HEK293 (cell line): Measurements from ENCODE around the gene NANOGP8.

Experiments
- CTCF ChIA-PET: fragments of 350-600 bp; formaldehyde crosslinking; extraction: SDS; loops from one replicate; lab custom pipeline; 2021; ENCODE audit warnings: antibody characterized with exemption; lab: Yijun Ruan, JAX
- POLR2A ChIA-PET: fragments of 300-600 bp; formaldehyde crosslinking; extraction: SDS; loops from one replicate; lab custom pipeline; 2020; ENCODE audit warnings: antibody characterized with exemption, inconsistent platforms; lab: Yijun Ruan, JAX
- H3K27ac ChIP-seq: fragments of 200-500 bp; sonication (Bioruptor generic); 2 replicates; pipeline ENCODE4 v1.5.1; 2014; ENCODE audit warnings: low read depth, low read length, control low read depth, inconsistent platforms; ENCODE audit errors: extremely low read depth
- H3K36me3 ChIP-seq, 2 experiments: fragments of 200-500 bp in 1 of 2; sonication (Bioruptor generic) in 1 of 2; 1 replicate in 1 of 2; 2 replicates in 1 of 2; pipeline ENCODE4 v1.5.1; 2014 to 2017; ENCODE audit warnings: inconsistent platforms in 2 of 2, low read length in 2 of 2; ENCODE audit not compliant: control insufficient read depth in 2 of 2, insufficient read depth in 1 of 2
- H3K4me1 ChIP-seq: fragments of 200-500 bp; sonication (Bioruptor generic); 2 replicates; pipeline ENCODE4 v1.5.1; 2014; ENCODE audit warnings: mild to moderate bottlenecking, low read length, inconsistent platforms; ENCODE audit not compliant: control insufficient read depth, insufficient read depth
- H3K4me3 ChIP-seq: 2 replicates; pipeline ENCODE4 v1.5.1; 2011; ENCODE audit warnings: low read depth, mild to moderate bottlenecking, control low read depth, low read length, moderate library complexity
- H3K9me3 ChIP-seq: fragments of 200-500 bp; sonication (Bioruptor generic); 2 replicates; pipeline ENCODE4 v1.5.1; 2014; ENCODE audit warnings: low read depth, low read length, inconsistent platforms; ENCODE audit not compliant: control insufficient read depth, insufficient read depth
- SP2 ChIP-seq: fragments of 450-650 bp; formaldehyde crosslinking; IDR thresholded peaks from 2 replicates; pipeline ENCODE4 v1.5.1; 2016; ENCODE audit warnings: missing biosample characterization, missing genetic modification characterization
- SP7 ChIP-seq: fragments of 450-650 bp; formaldehyde crosslinking; IDR thresholded peaks from 2 replicates; pipeline ENCODE4 v1.5.1; 2016; ENCODE audit warnings: missing biosample characterization, missing genetic modification characterization
- TRIM28 ChIP-seq: IDR thresholded peaks from 2 replicates; pipeline ENCODE4 v1.6.1; 2011; ENCODE audit warnings: low read length, control low read depth, borderline replicate concordance
- ZFHX2 ChIP-seq: fragments of 450-650 bp; formaldehyde crosslinking; conservative IDR thresholded peaks from 2 replicates; pipeline ENCODE4 v1.5.1; 2016; ENCODE audit warnings: missing biosample characterization, missing genetic modification characterization
- ZFP41 ChIP-seq: fragments of 450-650 bp; formaldehyde crosslinking; IDR thresholded peaks from 2 replicates; pipeline ENCODE4 v1.5.1; 2016; ENCODE audit warnings: missing biosample characterization, missing genetic modification characterization, borderline replicate concordance
- ZNF138 ChIP-seq: fragments of 450-650 bp; formaldehyde crosslinking; IDR thresholded peaks from 2 replicates; pipeline ENCODE4 v1.5.1; 2016; ENCODE audit warnings: missing biosample characterization, missing genetic modification characterization, borderline replicate concordance
- ZNF146 ChIP-seq: fragments of 450-650 bp; formaldehyde crosslinking; IDR thresholded peaks from 2 replicates; pipeline ENCODE4 v1.5.1; 2016; ENCODE audit warnings: missing biosample characterization, missing genetic modification characterization
- ZNF24 ChIP-seq: fragments of 450-650 bp; formaldehyde crosslinking; IDR thresholded peaks from 2 replicates; pipeline ENCODE4 v1.5.1; 2016; ENCODE audit warnings: missing biosample characterization, missing genetic modification characterization
- ZNF280D ChIP-seq: fragments of 450-650 bp; formaldehyde crosslinking; IDR thresholded peaks from 2 replicates; pipeline ENCODE4 v1.5.1; 2016; ENCODE audit warnings: missing biosample characterization, missing genetic modification characterization
- ZNF335 ChIP-seq: fragments of 450-650 bp; formaldehyde crosslinking; conservative IDR thresholded peaks from 2 replicates; pipeline ENCODE4 v1.5.1; 2016; ENCODE audit warnings: missing biosample characterization, missing genetic modification characterization
- ZNF366 ChIP-seq: fragments of 450-650 bp; formaldehyde crosslinking; conservative IDR thresholded peaks from 2 replicates; pipeline ENCODE4 v1.5.1; 2016; ENCODE audit warnings: missing biosample characterization, missing genetic modification characterization
- ZNF37A ChIP-seq: fragments of 450-650 bp; IDR thresholded peaks from 2 replicates; pipeline ENCODE4 v1.5.1; 2018; ENCODE audit warnings: missing biosample characterization, missing genetic modification characterization
- ZNF530 ChIP-seq: fragments of 450-650 bp; formaldehyde crosslinking; IDR thresholded peaks from 2 replicates; pipeline ENCODE4 v1.5.1; 2016; ENCODE audit warnings: low read depth, missing biosample characterization, missing genetic modification characterization
- ZNF610 ChIP-seq: fragments of 450-650 bp; formaldehyde crosslinking; IDR thresholded peaks from 2 replicates; pipeline ENCODE4 v1.5.1; 2016; ENCODE audit warnings: missing biosample characterization, missing genetic modification characterization, borderline replicate concordance
- ZNF626 ChIP-seq: fragments of 450-650 bp; sonication (Bioruptor Pico); formaldehyde crosslinking; IDR thresholded peaks from 2 replicates; pipeline ENCODE4 v1.5.1; 2018; ENCODE audit warnings: missing biosample characterization, missing genetic modification characterization, inconsistent platforms
- ZNF677 ChIP-seq: fragments of 450-650 bp; IDR thresholded peaks from 2 replicates; pipeline ENCODE4 v1.5.0; 2018; ENCODE audit warnings: missing biosample characterization, mild to moderate bottlenecking, missing genetic modification characterization, moderate library complexity
- TF ChIP-seq, protein P1 (sequence below): fragments of 450-650 bp; formaldehyde crosslinking; IDR thresholded peaks from 2 replicates; pipeline ENCODE4 v1.5.1; 2017; ENCODE audit warnings: missing biosample characterization, missing genetic modification characterization
- TF ChIP-seq, protein P2 (sequence below): fragments of 450-650 bp; formaldehyde crosslinking; IDR thresholded peaks from 2 replicates; pipeline ENCODE4 v1.5.1; 2016; ENCODE audit warnings: missing biosample characterization, missing genetic modification characterization

Gene NANOGP8

DNA sequence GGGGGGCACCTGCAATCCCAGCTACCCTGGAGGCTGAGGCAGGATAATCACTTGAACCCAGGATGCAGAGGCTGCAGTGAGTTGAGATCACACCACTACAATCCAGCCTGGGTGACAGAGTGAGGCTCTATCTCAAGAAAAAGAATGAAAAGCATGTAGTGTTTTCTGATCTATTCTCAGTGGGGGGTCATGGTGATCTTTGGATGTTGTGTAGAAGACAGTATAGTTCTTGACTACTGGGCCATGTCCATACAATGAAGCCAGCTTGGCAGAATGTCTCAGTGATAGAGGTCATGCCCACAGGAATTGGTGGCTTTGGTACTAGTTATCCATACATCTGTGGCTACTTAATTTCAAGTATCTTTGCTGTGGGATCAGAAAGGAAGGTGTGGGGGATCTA lies 26.8 kb upstream of the NANOGP8 start:
- CTCF ChIA-PET, result interaction anchor here (0.6 to 0.7 kb wide), 2 partner anchors 56 to 472 kb away, joined by 3 read pairs; no protein-coding TSS in a partner anchor
- no peaks in the 10 kb centered on the region for H3K9me3 ChIP-seq
- no peak overlapping the region for H3K4me3 ChIP-seq
- TF ChIP-seq TRIM28 (no peak), ZNF626 (tag by site-specific recombination) (no peak), ZFHX2 (tag by site-specific recombination) (no peak), ZNF146 (tag by site-specific recombination) (no peak), ZNF37A (tag by site-specific recombination) (no peak), SP7 (no peak), ZNF335 (tag by site-specific recombination) (no peak), ZNF530 (tag by site-specific recombination) (no peak)
- TF ChIP-seq, all 188 proteins: peak for 0
- Histone ChIP-seq H3K27ac (no peak overlapping the region), H3K36me3 (no peaks in the 10 kb centered on the region), H3K4me1 (no peaks in the 10 kb centered on the region)
- POLR2A ChIA-PET, result no interaction called here

GRCh38 chr15:35108453-35108852 lies 23.4 kb upstream of the NANOGP8 start:
- Histone ChIP-seq H3K27ac (no peak overlapping the region), H3K36me3 (no peaks in the 10 kb centered on the region), H3K9me3 (no peaks in the 10 kb centered on the region), H3K4me3 (no peak overlapping the region), H3K4me1 (no peaks in the 10 kb centered on the region)
- POLR2A ChIA-PET, result no interaction called here
- TF ChIP-seq ZNF677 (tag by site-specific recombination) (no peak), ZFP41 (tag by site-specific recombination) (no peak), ZNF610 (tag by site-specific recombination) (no peak), ZNF24 (no peak), ZNF138 (tag by site-specific recombination) (no peak), ZNF280D (tag by site-specific recombination) (no peak), SP2 (tag by site-specific recombination) (no peak), ZNF366 (tag by site-specific recombination) (no peak)
- TF ChIP-seq, protein P1, sequence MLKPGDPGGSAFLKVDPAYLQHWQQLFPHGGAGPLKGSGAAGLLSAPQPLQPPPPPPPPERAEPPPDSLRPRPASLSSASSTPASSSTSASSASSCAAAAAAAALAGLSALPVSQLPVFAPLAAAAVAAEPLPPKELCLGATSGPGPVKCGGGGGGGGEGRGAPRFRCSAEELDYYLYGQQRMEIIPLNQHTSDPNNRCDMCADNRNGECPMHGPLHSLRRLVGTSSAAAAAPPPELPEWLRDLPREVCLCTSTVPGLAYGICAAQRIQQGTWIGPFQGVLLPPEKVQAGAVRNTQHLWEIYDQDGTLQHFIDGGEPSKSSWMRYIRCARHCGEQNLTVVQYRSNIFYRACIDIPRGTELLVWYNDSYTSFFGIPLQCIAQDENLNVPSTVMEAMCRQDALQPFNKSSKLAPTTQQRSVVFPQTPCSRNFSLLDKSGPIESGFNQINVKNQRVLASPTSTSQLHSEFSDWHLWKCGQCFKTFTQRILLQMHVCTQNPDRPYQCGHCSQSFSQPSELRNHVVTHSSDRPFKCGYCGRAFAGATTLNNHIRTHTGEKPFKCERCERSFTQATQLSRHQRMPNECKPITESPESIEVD (tag by site-specific recombination), result no peak
- TF ChIP-seq, protein P2, sequence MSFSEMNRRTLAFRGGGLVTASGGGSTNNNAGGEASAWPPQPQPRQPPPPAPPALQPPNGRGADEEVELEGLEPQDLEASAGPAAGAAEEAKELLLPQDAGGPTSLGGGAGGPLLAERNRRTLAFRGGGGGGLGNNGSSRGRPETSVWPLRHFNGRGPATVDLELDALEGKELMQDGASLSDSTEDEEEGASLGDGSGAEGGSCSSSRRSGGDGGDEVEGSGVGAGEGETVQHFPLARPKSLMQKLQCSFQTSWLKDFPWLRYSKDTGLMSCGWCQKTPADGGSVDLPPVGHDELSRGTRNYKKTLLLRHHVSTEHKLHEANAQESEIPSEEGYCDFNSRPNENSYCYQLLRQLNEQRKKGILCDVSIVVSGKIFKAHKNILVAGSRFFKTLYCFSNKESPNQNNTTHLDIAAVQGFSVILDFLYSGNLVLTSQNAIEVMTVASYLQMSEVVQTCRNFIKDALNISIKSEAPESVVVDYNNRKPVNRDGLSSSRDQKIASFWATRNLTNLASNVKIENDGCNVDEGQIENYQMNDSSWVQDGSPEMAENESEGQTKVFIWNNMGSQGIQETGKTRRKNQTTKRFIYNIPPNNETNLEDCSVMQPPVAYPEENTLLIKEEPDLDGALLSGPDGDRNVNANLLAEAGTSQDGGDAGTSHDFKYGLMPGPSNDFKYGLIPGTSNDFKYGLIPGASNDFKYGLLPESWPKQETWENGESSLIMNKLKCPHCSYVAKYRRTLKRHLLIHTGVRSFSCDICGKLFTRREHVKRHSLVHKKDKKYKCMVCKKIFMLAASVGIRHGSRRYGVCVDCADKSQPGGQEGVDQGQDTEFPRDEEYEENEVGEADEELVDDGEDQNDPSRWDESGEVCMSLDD, result no peak
- CTCF ChIA-PET, result no interaction called here
